Islet of Langerhans (tissue), 1 donor: ENCODE data around the gene SMIM35.

ENCODE experiments used
- FAIRE-seq: peaks from one replicate; lab custom pipeline; 2011; peaks lifted over from hg19 to GRCh38; lab: Jason Lieb, UNC

The SMIM35 gene

GRCh38 chr11:118002541-118003423 lies 84.0 kb downstream of the SMIM35 start:
- no peak for FAIRE-seq

DNA sequence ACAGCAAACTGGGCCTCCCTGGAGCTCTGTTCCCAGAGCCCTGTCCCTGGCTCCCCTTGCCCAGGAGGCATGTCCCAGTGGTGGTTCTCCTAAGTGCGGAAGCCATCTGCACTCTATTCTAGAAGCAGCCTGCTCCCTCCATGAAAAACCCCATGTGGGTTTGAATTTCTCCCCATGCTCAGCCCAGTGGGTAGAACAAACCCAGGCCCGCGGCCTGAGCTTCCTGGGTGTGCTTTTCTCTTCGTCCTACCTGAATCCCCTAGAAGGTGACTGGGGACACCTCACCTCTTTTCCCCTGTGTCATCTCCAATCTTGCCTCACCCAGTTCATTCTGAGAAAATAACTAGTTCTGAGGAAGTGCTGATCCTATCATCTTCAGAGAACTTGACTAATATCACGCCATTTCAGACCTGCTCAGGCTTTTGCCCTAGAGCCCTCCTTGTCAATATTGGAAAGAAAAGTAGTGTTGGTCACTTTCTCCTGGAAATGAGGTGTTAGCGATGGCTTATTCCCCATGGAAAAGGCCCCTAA lies 84.7 kb downstream of the SMIM35 start:
- no peak for FAIRE-seq

- no peak for FAIRE-seq
Observed at GRCh38 chr11:118001494-118001971, 85.2 kb downstream of the SMIM35 start.

DNA sequence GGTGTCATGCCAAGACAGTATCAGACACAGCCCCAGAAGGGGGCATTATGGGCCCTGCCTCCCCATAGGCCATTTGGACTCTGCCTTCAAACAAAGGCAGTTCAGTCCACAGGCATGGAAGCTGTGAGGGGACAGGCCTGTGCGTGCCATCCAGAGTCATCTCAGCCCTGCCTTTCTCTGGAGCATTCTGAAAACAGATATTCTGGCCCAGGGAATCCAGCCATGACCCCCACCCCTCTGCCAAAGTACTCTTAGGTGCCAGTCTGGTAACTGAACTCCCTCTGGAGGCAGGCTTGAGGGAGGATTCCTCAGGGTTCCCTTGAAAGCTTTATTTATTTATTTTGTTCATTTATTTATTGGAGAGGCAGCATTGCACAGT lies 85.9 kb downstream of the SMIM35 start:
- no peak for FAIRE-seq

DNA sequence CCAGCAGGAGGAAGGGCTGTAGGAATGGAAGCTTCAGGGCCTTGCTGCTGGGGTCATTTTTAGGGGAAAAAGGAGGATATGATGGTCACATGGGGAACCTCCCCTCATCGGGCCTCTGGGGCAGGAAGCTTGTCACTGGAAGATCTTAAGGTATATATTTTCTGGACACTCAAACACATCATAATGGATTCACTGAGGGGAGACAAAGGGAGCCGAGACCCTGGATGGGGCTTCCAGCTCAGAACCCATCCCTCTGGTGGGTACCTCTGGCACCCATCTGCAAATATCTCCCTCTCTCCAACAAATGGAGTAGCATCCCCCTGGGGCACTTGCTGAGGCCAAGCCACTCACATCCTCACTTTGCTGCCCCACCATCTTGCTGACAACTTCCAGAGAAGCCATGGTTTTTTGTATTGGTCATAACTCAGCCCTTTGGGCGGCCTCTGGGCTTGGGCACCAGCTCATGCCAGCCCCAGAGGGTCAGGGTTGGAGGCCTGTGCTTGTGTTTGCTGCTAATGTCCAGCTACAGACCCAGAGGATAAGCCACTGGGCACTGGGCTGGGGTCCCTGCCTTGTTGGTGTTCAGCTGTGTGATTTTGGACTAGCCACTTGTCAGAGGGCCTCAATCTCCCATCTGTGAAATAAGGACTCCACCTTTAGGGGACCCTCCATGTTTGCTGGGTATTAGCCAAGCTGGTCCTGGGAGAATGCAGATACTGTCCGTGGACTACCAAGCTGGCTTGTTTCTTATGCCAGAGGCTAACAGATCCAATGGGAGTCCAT lies 86.5 kb downstream of the SMIM35 start:
- no peak for FAIRE-seq

DNA sequence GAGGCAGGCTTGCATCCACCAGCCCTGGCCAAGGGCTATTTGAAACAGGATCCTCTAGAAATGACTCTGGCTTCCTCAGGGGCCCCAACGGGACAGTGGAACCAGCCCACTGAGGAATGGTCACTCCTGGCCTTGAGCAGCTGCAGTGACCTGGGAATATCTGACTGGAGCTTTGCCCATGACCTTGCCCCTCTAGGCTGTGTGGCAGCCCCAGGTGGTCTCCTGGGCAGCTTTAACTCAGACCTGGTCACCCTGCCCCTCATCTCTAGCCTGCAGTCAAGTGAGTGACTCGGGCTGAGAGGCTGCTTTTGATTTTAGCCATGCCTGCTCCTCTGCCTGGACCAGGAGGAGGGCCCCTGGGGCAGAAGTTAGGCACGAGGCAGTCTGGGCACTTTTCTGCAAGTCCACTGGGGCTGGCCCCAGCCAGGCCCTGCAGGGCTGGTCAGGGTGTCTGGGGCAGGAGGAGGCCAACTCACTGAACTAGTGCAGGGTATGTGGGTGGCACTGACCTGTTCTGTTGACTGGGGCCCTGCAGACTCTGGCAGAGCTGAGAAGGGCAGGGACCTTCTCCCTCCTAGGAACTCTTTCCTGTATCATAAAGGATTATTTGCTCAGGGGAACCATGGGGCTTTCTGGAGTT lies 87.3 kb downstream of the SMIM35 start:
- no peak for FAIRE-seq

- FAIRE-seq = no peak
Observed at GRCh38 chr11:117998664-117999353, 88.0 kb downstream of the SMIM35 start.

DNA sequence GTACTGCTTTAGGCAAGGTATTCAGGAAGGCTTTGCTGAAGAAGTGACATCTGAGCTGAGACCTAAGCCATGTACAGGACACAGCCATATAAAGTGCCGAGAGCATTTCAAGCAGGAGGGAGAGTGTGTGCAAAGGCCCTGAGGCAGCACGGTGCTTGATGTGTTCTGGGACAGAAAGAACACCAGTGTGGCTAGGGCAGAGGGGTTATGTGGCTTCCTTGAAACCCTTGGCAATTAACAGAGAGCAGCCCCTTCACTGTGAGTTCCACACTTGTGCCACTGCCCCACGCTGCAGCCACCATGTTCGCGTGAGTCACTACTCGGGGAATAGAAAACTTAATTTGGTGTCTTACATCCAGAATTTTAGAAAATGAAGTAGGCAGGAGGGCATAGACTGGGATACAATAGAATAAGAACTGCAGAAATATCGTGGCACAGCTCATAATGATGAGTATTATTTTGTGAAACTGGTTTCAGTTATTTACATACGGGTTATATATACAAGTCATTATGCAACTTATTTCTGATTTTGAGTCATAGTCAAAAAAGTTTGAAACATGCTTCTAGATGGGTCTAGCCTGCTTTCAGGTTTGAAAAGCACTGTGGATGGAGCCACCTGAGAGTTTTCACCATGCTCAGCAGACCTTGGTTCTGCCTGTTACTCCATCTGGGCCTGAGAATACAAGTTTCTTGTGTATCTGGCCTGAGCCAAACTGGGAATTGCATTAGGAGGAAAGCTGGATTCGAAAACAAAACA lies 88.8 kb downstream of the SMIM35 start:
- FAIRE-seq = no peak

DNA sequence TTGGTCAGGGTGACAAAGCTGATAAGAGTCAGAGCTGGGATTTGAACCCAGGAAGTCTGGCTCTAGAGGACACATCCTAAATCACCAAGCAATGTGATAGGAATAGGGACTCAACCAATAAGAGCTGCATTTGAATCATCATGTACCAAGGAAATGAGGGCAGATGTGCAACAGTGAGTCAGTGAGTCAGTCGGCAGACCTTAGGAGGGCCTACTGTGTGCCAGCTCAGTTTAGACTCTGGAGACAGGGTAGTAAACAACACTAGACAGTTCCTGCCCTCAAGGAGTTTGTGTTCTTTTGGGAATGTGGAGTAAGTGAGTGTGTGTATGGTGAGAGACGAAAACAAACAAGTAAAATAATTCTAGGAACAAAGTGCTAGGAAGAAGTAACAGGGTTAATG lies 89.4 kb downstream of the SMIM35 start:
- FAIRE-seq = no peak

GRCh38 chr11:117996058-117996457 lies 90.7 kb downstream of the SMIM35 start:
- no peak for FAIRE-seq

- FAIRE-seq = no peak
Observed at GRCh38 chr11:117995472-117995871, 91.3 kb downstream of the SMIM35 start.

- FAIRE-seq = no peak
Observed at GRCh38 chr11:117993988-117994745, 92.6 kb downstream of the SMIM35 start.

DNA sequence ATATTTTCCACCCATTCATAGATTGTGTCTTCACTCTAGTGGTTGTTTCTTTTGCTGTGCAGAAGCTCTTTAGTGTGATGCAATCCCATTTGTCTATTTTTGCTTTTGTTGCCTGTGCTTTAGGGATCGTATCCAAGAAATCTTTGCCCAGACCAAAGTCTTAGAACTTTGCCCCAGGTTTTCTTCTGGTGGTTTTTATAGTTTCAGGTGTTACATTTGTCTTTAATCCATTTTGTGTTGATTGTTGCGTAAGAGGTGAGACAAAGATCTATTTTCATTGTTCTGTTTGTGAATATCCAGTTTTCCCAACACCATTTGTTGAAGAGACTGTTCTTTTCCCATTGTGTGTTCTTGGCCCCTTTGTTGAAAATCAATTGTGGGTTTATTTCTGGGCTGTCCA lies 94.1 kb downstream of the SMIM35 start:
- FAIRE-seq = no peak

- FAIRE-seq = no peak
Observed at GRCh38 chr11:117992136-117992535, 94.6 kb downstream of the SMIM35 start.

- no peak for FAIRE-seq
Observed at GRCh38 chr11:117989351-117990102, 97.2 kb downstream of the SMIM35 start.

DNA sequence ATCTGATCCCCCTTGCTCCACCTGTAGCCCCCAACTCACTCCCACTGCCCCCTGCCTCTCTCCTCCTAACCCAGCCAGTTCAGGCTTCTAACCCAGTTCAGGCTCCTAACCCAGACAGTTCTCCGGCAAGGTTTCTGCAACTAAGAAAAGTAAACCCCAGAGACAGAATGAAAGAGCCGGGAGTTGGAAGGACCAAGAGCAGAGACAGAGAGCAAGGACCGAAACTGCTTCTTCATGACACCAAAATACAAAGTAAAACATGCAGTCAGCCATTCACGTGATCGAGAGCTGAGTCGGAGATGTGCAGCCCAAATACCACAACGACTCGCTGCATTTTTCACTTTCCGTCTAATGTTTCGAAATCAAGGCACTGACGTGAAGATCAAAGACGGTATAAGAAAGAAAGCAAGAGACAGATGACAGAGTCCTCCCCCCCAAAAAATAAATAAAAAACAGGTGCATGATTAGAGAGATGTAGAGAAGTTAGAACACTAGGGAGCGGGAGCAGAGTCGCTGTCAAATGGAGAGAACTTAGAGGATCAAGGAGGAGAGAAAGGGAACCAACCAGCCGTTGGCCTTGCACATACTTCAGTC lies 99.7 kb downstream of the SMIM35 start:
- FAIRE-seq = no peak

DNA sequence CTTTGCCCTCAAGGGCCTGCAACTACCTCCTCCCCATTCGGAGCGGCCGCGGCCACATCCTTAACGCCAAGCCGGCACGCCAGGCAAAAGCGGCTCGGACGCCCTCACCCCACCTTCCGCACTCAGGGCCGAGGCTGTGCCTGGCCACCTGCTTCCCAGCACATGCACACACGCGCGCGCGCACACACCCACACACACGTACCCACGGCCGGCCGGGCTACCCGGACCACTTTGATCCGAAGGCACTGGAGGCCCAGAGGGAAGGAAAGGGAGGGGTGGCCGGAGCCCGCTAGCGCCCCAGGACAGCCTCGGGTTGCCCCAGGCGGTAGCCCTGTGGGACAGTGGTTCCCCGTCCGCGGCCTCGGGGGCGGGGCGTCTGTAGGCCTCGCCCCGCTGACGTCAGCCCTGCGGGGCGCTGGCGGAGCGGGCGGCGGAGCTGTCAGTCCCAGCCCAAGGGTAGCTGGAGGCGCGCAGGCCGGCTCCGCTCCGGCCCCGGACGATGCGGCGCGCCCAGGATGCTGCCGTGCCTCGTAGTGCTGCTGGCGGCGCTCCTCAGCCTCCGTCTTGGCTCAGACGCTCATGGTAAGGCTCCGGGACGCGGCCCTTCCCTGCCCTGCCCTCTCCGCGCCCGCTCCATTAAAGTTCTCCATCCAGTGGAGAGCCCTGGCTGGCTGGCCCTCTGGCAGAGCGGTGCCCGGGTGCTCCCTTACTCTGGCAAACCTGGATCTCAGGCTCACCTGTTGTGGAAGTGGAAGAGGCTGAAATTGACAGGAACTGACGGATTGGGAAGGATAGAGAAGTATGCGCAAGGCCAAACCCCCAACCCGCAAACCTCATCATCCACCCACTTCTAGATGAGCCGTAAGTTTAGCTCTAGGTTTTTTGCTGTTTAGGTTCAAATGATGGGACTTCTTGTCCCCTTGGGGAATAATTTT lies 100.5 kb downstream of the SMIM35 start, which contains the start of gene IL10RA:
Gene IL10RA, plus strand, starts transcription at position 442 of the 935 bp plus-strand sequence. Its CDS starts 74 bp downstream, at position 516.
- FAIRE-seq = no peak

GRCh38 chr11:117984476-117984875 lies 102.3 kb downstream of the SMIM35 start:
- FAIRE-seq = no peak
